Measurements from ENCODE around the gene MR1. TPM values are rescaled to one million over a fixed set of nuclear protein-coding genes. Genes with fewer than 3 reads are reported as not detected.

MR1 gene
- total and polyA plus RNA-seq, 2 donors (not counting 1 experiment from before 2014, with no cell fraction given) = 41.6 to 42.1 TPM

DNA sequence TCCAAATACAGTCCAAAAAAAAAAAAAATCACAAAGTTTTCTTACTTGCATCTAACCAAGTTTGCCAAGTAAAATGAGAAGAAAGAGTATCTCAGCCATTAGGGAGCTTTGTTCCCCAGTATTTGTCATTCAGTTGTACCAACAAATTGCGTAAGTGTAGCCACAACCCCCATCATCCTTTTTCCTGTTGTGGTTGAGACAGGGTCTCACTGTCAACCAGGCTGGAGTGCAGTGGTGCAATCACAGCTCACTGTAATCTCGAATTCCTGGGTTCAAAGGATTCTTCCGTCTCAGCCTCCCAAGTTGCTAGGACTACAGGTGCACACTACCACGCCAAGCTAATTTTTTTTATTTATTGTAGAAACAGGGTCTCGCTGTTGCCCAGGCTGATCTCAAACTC is 20.6 kb upstream of the MR1 start:
- no peak overlapping the region for H3K27ac ChIP-seq (ENCODE audit: insufficient read depth, low read length)
- no peak overlapping the region for H3K4me3 ChIP-seq (replicated peaks in 1 of 4; ENCODE audit: control extremely low read depth in 1 of 4, insufficient read depth in 1 of 4, low read depth in 3 of 4, low read length in 4 of 4)
- no peak for TF ChIP-seq EZH2 (IDR thresholded peaks at IDR 0.05; ENCODE audit: low read length, missing control alignments)
- TF ChIP-seq, protein P1, sequence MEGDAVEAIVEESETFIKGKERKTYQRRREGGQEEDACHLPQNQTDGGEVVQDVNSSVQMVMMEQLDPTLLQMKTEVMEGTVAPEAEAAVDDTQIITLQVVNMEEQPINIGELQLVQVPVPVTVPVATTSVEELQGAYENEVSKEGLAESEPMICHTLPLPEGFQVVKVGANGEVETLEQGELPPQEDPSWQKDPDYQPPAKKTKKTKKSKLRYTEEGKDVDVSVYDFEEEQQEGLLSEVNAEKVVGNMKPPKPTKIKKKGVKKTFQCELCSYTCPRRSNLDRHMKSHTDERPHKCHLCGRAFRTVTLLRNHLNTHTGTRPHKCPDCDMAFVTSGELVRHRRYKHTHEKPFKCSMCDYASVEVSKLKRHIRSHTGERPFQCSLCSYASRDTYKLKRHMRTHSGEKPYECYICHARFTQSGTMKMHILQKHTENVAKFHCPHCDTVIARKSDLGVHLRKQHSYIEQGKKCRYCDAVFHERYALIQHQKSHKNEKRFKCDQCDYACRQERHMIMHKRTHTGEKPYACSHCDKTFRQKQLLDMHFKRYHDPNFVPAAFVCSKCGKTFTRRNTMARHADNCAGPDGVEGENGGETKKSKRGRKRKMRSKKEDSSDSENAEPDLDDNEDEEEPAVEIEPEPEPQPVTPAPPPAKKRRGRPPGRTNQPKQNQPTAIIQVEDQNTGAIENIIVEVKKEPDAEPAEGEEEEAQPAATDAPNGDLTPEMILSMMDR (conservative IDR thresholded peaks at IDR 0.05 in 1 of 2, IDR thresholded peaks at IDR 0.05 in 1 of 2; ENCODE audit: low read depth in 1 of 2, low read length in 2 of 2) = no peak
- DNase-seq (ENCODE audit: low read depth in 2 of 2) = no peak
- H3K9me3 ChIP-seq (ENCODE audit: control insufficient read depth, insufficient read depth, low read depth, low read length) = no peaks in the 10 kb centered on the region
- peaks cover 5% of the 10 kb centered on the region for H3K4me1 ChIP-seq (ENCODE audit: control insufficient read depth, extremely low read depth, insufficient read depth, low read length)
- H3K79me2 ChIP-seq (ENCODE audit: control insufficient read depth, insufficient read depth, low read length) = peaks cover 47% of the 10 kb centered on the region
- H3K36me3 ChIP-seq (ENCODE audit: control insufficient read depth, insufficient read depth, low read length) = no peaks in the 10 kb centered on the region
- H4K20me1 ChIP-seq (ENCODE audit: control insufficient read depth, extremely low read depth, insufficient read depth, low read length) = no peaks in the 10 kb centered on the region
- no peak overlapping the region for H2AFZ ChIP-seq (ENCODE audit: low read length)
- H3K27me3 ChIP-seq (ENCODE audit: control insufficient read depth, insufficient read depth, low read length) = no peaks in the 10 kb centered on the region
- no peak overlapping the region for H3K9ac ChIP-seq (ENCODE audit: insufficient read depth, low read length)
- no peak overlapping the region for H3K4me2 ChIP-seq (ENCODE audit: extremely low read depth, insufficient read depth, low read length)

GRCh38 chr1:181014477-181015250 is 19.1 kb upstream of the MR1 start:
- H3K36me3 ChIP-seq (ENCODE audit: control insufficient read depth, insufficient read depth, low read length) = no peaks in the 10 kb centered on the region
- no peak overlapping the region for H3K27ac ChIP-seq (ENCODE audit: insufficient read depth, low read length)
- H3K79me2 ChIP-seq (ENCODE audit: control insufficient read depth, insufficient read depth, low read length) = peaks cover 57% of the 10 kb centered on the region
- H2AFZ ChIP-seq (ENCODE audit: low read length) = no peak overlapping the region
- H3K9me3 ChIP-seq (ENCODE audit: control insufficient read depth, insufficient read depth, low read depth, low read length) = no peaks in the 10 kb centered on the region
- no peaks in the 10 kb centered on the region for H3K27me3 ChIP-seq (ENCODE audit: control insufficient read depth, insufficient read depth, low read length)
- no peak for DNase-seq (ENCODE audit: low read depth in 2 of 2)
- no peak overlapping the region for H3K4me3 ChIP-seq (replicated peaks in 1 of 4; ENCODE audit: control extremely low read depth in 1 of 4, insufficient read depth in 1 of 4, low read depth in 3 of 4, low read length in 4 of 4)
- H3K9ac ChIP-seq (ENCODE audit: insufficient read depth, low read length) = no peak overlapping the region
- no peaks in the 10 kb centered on the region for H4K20me1 ChIP-seq (ENCODE audit: control insufficient read depth, extremely low read depth, insufficient read depth, low read length)
- TF ChIP-seq, protein P1 (conservative IDR thresholded peaks at IDR 0.05 in 1 of 2, IDR thresholded peaks at IDR 0.05 in 1 of 2; ENCODE audit: low read depth in 1 of 2, low read length in 2 of 2) = no peak
- no peak for TF ChIP-seq EZH2 (IDR thresholded peaks at IDR 0.05; ENCODE audit: low read length, missing control alignments)
- peaks cover 5% of the 10 kb centered on the region for H3K4me1 ChIP-seq (ENCODE audit: control insufficient read depth, extremely low read depth, insufficient read depth, low read length)
- H3K4me2 ChIP-seq (ENCODE audit: extremely low read depth, insufficient read depth, low read length) = no peak overlapping the region

GRCh38 chr1:181015251-181015615 is 18.6 kb upstream of the MR1 start:
- TF ChIP-seq EZH2 (IDR thresholded peaks at IDR 0.05; ENCODE audit: low read length, missing control alignments) = no peak
- TF ChIP-seq, protein P1 (conservative IDR thresholded peaks at IDR 0.05 in 1 of 2, IDR thresholded peaks at IDR 0.05 in 1 of 2; ENCODE audit: low read depth in 1 of 2, low read length in 2 of 2) = no peak

More at GRCh38 chr1:181015251-181015615, 18.6 kb upstream of the MR1 start:
- DNase-seq (ENCODE audit: low read depth in 2 of 2) = no peak
- Histone ChIP-seq H3K36me3 (ENCODE audit: control insufficient read depth, insufficient read depth, low read length) (no peaks in the 10 kb centered on the region), H3K79me2 (ENCODE audit: control insufficient read depth, insufficient read depth, low read length) (peaks cover 58% of the 10 kb centered on the region), H2AFZ (ENCODE audit: low read length) (no peak overlapping the region), H3K4me1 (ENCODE audit: control insufficient read depth, extremely low read depth, insufficient read depth, low read length) (peaks cover 5% of the 10 kb centered on the region), H3K9me3 (ENCODE audit: control insufficient read depth, insufficient read depth, low read depth, low read length) (no peaks in the 10 kb centered on the region), H3K4me3 (replicated peaks in 1 of 4; ENCODE audit: control extremely low read depth in 1 of 4, insufficient read depth in 1 of 4, low read depth in 3 of 4, low read length in 4 of 4) (no peak overlapping the region), H3K27me3 (ENCODE audit: control insufficient read depth, insufficient read depth, low read length) (no peaks in the 10 kb centered on the region), H3K27ac (ENCODE audit: insufficient read depth, low read length) (no peak overlapping the region), H3K9ac (ENCODE audit: insufficient read depth, low read length) (no peak overlapping the region), H4K20me1 (ENCODE audit: control insufficient read depth, extremely low read depth, insufficient read depth, low read length) (no peaks in the 10 kb centered on the region), H3K4me2 (ENCODE audit: extremely low read depth, insufficient read depth, low read length) (no peak overlapping the region)
